SK-N-SH (cell line): ENCODE results near the gene SIGLEC15.

Experiments
- EP300 ChIP-seq, 2 experiments: IDR thresholded peaks; 2 replicates each; pipeline versions ENCODE4 v1.4.0 to v1.6.1; 2012; ENCODE audit warnings: borderline replicate concordance in 1 of 2, low read depth in 1 of 2, low read length in 1 of 2
- MEF2A ChIP-seq: IDR thresholded peaks from 2 replicates; pipeline ENCODE4 v1.4.0; 2012; ENCODE audit warnings: low read depth, borderline replicate concordance
- PBX3 ChIP-seq: IDR thresholded peaks from 2 replicates; pipeline ENCODE4; 2012
- POLR2AphosphoS5 ChIP-seq: IDR thresholded peaks from 2 replicates; pipeline ENCODE4 v1.6.1; 2012; ENCODE audit warnings: low read depth, low read length
- REST ChIP-seq: IDR thresholded peaks from 2 replicates; pipeline ENCODE4 v1.6.1; 2012; ENCODE audit warnings: mild to moderate bottlenecking, low read depth, low read length, moderate library complexity
- TAF1 ChIP-seq: IDR thresholded peaks from 2 replicates; pipeline ENCODE4 v1.6.1; 2012; ENCODE audit warnings: low read depth, mild to moderate bottlenecking, low read length, moderate library complexity, borderline replicate concordance
- USF2 ChIP-seq: fragments of 150-350 bp; IDR thresholded peaks from 2 replicates; pipeline ENCODE4 v1.6.1; 2017; ENCODE audit warnings: antibody characterized with exemption, low read length, low read depth, borderline replicate concordance
- TF ChIP-seq, protein P1 (sequence below): fragments of 200-600 bp; sonication (generic); IDR thresholded peaks from 2 replicates; pipeline ENCODE4 v1.6.1; 2017; ENCODE audit warnings: antibody characterized with exemption, mild to moderate bottlenecking, moderate library complexity

GRCh38 chr18:45877403-45877802, 51.9 kb downstream of the SIGLEC15 start:
- no peak for TF ChIP-seq MEF2A
- TF ChIP-seq, protein P1, sequence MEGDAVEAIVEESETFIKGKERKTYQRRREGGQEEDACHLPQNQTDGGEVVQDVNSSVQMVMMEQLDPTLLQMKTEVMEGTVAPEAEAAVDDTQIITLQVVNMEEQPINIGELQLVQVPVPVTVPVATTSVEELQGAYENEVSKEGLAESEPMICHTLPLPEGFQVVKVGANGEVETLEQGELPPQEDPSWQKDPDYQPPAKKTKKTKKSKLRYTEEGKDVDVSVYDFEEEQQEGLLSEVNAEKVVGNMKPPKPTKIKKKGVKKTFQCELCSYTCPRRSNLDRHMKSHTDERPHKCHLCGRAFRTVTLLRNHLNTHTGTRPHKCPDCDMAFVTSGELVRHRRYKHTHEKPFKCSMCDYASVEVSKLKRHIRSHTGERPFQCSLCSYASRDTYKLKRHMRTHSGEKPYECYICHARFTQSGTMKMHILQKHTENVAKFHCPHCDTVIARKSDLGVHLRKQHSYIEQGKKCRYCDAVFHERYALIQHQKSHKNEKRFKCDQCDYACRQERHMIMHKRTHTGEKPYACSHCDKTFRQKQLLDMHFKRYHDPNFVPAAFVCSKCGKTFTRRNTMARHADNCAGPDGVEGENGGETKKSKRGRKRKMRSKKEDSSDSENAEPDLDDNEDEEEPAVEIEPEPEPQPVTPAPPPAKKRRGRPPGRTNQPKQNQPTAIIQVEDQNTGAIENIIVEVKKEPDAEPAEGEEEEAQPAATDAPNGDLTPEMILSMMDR, result no peak
- no peak for TF ChIP-seq TAF1
- no peak for TF ChIP-seq POLR2AphosphoS5
- no peak for TF ChIP-seq PBX3
- TF ChIP-seq REST, result no peak
- no peak for TF ChIP-seq EP300 (IDR thresholded peaks at IDR 0.05; ENCODE audit: borderline replicate concordance in 1 of 2, low read depth in 1 of 2, low read length in 1 of 2)
- TF ChIP-seq USF2, result no peak
